ENCODE results near the gene CEP95. TPM values are rescaled to one million over a fixed set of nuclear protein-coding genes. Genes with fewer than 3 reads are reported as not detected.

CEP95 gene
- total RNA-seq, 1 experiment from 2014 or later, result 37.6 TPM

- CTCF ChIA-PET, result no interaction called here
- Mint-ChIP-seq H3K4me3 (ENCODE audit: low read depth, unreplicated experiment) (no peak overlapping the region), H3K9me3 (ENCODE audit: low read depth, unreplicated experiment) (no peaks in the 10 kb centered on the region), H3K27me3 (ENCODE audit: unreplicated experiment) (no peaks in the 10 kb centered on the region), H3K27ac (ENCODE audit: unreplicated experiment) (no peak overlapping the region), H3K36me3 (ENCODE audit: insufficient read depth, unreplicated experiment) (peaks cover 17% of the 10 kb centered on the region), H3K4me1 (ENCODE audit: low read depth, unreplicated experiment) (no peaks in the 10 kb centered on the region)
- DNase-seq, result no peak
- intact Hi-C loops (cut with micrococcal nuclease; ENCODE audit: unreplicated experiment), result no loop called here
- BruUV-seq (replicated peaks), result no TSS peak
- TF ChIP-seq CTCF (IDR thresholded peaks at IDR 0.05; ENCODE audit: unreplicated experiment), result no peak
These were observed 48.5 kb downstream of the CEP95 start for GRCh38 chr17:64555281-64555680.

- no TSS peak for BruUV-seq (replicated peaks)
- Mint-ChIP-seq H3K27ac (ENCODE audit: unreplicated experiment) (no peak overlapping the region), H3K27me3 (ENCODE audit: unreplicated experiment) (no peaks in the 10 kb centered on the region), H3K4me1 (ENCODE audit: low read depth, unreplicated experiment) (no peaks in the 10 kb centered on the region), H3K36me3 (ENCODE audit: insufficient read depth, unreplicated experiment) (peaks cover 24% of the 10 kb centered on the region), H3K9me3 (ENCODE audit: low read depth, unreplicated experiment) (no peaks in the 10 kb centered on the region), H3K4me3 (ENCODE audit: low read depth, unreplicated experiment) (no peak overlapping the region)
- DNase-seq, result no peak
- CTCF ChIA-PET, result no interaction called here
- TF ChIP-seq CTCF (IDR thresholded peaks at IDR 0.05; ENCODE audit: unreplicated experiment), result no peak
- intact Hi-C loops (cut with micrococcal nuclease; ENCODE audit: unreplicated experiment), result no loop called here
These were observed 57.3 kb downstream of the CEP95 start for GRCh38 chr17:64564098-64564497.

- intact Hi-C loops (cut with micrococcal nuclease; ENCODE audit: unreplicated experiment), result no loop called here
- no TSS peak for BruUV-seq (replicated peaks)
- TF ChIP-seq CTCF (IDR thresholded peaks at IDR 0.05; ENCODE audit: unreplicated experiment), result no peak
- peaks cover 24% of the 10 kb centered on the region for H3K36me3 Mint-ChIP-seq (ENCODE audit: insufficient read depth, unreplicated experiment)
- DNase-seq, result no peak
- no peaks in the 10 kb centered on the region for H3K4me1 Mint-ChIP-seq (ENCODE audit: low read depth, unreplicated experiment)
- CTCF ChIA-PET, result no interaction called here
- no peak overlapping the region for H3K27ac Mint-ChIP-seq (ENCODE audit: unreplicated experiment)
- H3K27me3 Mint-ChIP-seq (ENCODE audit: unreplicated experiment), result no peaks in the 10 kb centered on the region
- no peak overlapping the region for H3K4me3 Mint-ChIP-seq (ENCODE audit: low read depth, unreplicated experiment)
- H3K9me3 Mint-ChIP-seq (ENCODE audit: low read depth, unreplicated experiment), result no peaks in the 10 kb centered on the region
These were observed 58.8 kb downstream of the CEP95 start for GRCh38 chr17:64565563-64565962.

- no peaks in the 10 kb centered on the region for H3K27me3 Mint-ChIP-seq (ENCODE audit: unreplicated experiment)
- DNase-seq, result no peak
- intact Hi-C loops (cut with micrococcal nuclease; ENCODE audit: unreplicated experiment), result loop anchor here (5.0 kb wide), 1 partner anchor 36 kb away; no protein-coding TSS in a partner anchor
- CTCF ChIA-PET, result no interaction called here
- no peak overlapping the region for H3K27ac Mint-ChIP-seq (ENCODE audit: unreplicated experiment)
- no peak for TF ChIP-seq CTCF (IDR thresholded peaks at IDR 0.05; ENCODE audit: unreplicated experiment)
- no peaks in the 10 kb centered on the region for H3K4me1 Mint-ChIP-seq (ENCODE audit: low read depth, unreplicated experiment)
- no peaks in the 10 kb centered on the region for H3K9me3 Mint-ChIP-seq (ENCODE audit: low read depth, unreplicated experiment)
- BruUV-seq (replicated peaks), result no TSS peak
- H3K4me3 Mint-ChIP-seq (ENCODE audit: low read depth, unreplicated experiment), result no peak overlapping the region
- H3K36me3 Mint-ChIP-seq (ENCODE audit: insufficient read depth, unreplicated experiment), result peaks cover 18% of the 10 kb centered on the region
These were observed 65.0 kb downstream of the CEP95 start for GRCh38 chr17:64571746-64572145.
